Skin epidermis (tissue), 12 donors: Measurements from ENCODE around the gene C9.

Experiments used
- H3K27ac ChIP-seq, 21 experiments: fragments of 200-600 bp; sonication (generic) in 11 of 21; one replicate each; pipeline ENCODE4 v1.5.0; 2020; ENCODE audit warnings: mild to moderate bottlenecking in 3 of 21, inconsistent platforms in 2 of 21, moderate library complexity in 2 of 21
- H3K4me3 ChIP-seq, 7 experiments: fragments of 200-600 bp; sonication (generic) in 2 of 7; one replicate each; pipeline ENCODE4 v1.5.0; 2020; ENCODE audit warnings: inconsistent platforms in 2 of 7, mild to moderate bottlenecking in 2 of 7, moderate library complexity in 1 of 7

C9 gene

DNA sequence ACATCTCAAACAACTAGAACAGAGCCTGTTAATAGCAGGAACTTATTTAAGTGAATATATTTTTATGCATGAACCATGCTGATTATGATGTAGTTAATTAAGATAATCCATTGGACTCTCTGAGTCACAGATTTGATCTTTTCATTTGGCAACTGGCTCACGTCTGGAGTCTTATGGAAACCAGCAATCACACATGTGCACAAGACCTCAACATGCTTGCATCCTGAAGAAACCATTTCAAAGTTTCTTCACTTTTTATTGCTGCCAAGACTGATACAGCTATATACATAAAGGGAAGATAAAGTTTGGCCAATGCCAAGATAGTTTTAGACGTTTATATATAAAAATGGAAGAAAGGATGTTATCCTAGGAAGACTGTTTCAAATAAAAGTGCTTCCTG is 13.3 kb upstream of the C9 start:
- no peak overlapping the region for H3K27ac ChIP-seq
- no peak overlapping the region for H3K4me3 ChIP-seq

DNA sequence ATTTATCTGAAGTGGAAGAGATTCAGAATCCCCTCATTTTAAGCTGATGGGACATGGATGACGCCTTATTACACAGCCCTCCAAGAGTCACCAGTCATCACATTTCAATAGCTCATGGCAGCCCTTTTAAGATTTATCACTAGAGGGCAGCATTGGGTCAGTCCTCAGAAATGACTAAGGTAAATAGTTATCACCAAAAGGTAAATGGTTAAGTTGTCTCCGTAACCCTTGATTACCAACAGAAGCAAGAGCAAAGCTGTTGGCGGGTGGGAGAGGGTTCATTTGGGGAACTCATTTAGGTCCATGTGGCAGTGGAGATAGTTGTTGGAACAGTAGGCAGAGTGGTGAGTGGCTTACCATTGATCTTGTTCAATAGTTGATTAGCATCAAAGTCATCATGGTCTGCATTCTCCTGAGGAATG is 12.0 kb upstream of the C9 start:
- no peak overlapping the region for H3K4me3 ChIP-seq
- H3K27ac ChIP-seq: no peak overlapping the region

GRCh38 chr5:39373791-39374190 is 9.5 kb upstream of the C9 start:
- no peak overlapping the region for H3K27ac ChIP-seq
- no peak overlapping the region for H3K4me3 ChIP-seq

GRCh38 chr5:39371367-39371635 is 7.0 kb upstream of the C9 start:
- Histone ChIP-seq H3K27ac (no peak overlapping the region), H3K4me3 (no peak overlapping the region)

- Histone ChIP-seq H3K27ac (no peak overlapping the region), H3K4me3 (no peak overlapping the region)
Observed at GRCh38 chr5:39370555-39371366, 6.5 kb upstream of the C9 start.

DNA sequence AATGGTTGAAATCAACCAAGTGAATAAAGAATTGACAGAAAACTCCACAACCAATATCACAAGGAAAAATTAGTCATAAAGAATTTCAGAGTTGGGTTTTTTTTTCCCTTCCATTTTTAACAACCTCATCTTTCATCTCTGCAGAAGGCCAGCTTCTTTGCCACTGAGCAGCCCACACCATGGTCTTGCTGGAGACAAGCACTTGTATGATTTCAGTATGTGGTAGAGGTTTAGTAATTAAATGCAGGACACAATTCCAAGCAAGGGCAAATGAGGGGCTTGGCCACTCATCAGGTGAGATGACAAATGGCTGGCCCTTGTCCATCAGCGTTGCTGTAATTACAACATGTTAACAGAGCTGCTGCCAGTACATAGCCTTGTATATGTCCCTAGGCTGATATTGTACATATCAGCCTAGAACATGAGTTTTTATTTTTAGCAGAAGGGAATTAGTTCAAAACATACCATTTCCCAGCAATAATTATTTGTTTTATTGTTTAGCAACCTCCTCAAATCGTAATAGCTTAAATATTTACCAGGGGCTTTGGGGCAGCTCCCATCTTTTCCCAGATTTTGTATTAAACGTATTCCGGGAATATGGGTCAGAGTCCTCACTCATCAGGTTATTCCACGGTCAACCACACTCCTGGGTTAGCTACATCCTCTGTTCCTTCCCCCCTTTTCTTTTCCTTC is 5.0 kb upstream of the C9 start:
- Histone ChIP-seq H3K27ac (no peak overlapping the region), H3K4me3 (no peak overlapping the region)

- Histone ChIP-seq H3K4me3 (no peak overlapping the region), H3K27ac (no peak overlapping the region)
Observed at GRCh38 chr5:39368116-39368515, 3.8 kb upstream of the C9 start.

DNA sequence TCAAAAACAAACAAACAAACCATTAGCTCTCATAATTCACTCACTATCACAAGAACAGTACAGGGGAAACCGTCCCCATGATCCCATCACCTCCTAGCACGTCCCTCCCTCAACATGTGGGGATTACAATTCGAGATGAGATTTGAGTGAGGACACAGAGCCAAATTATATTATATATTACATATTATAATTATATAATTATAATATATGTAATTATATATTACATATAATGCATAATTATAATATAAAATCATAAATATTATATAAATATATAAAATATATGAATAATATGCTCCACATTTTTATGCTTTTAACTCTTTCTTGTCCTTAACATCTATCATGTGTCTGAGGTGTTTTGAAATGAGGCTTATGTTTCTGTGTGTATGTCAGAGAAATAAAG is 3.4 kb upstream of the C9 start:
- no peak overlapping the region for H3K4me3 ChIP-seq

DNA sequence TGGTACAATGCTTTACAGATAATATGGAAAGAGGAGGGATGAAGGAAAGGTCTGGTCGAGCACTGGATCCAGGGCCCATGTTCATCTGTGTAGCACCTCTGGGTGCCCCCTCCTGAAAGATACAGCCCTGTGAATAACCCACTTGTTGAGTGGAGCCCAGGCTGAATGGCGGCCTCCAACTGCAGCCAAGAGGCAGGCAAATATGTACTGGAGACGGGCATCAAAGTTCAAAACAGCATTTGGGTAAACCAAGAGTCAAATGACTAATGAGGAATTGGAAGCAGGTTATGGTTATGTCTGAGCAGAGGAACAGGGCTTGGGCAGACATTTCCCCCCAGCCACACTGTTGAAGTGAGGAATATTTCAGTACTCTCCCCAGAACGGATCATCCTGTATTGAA is 1.1 kb downstream of the C9 start:
- Histone ChIP-seq H3K4me3 (no peak overlapping the region), H3K27ac (no peak overlapping the region)

More for the DNA sequence above, 3.4 kb upstream of the C9 start:
- H3K27ac ChIP-seq: no peak overlapping the region

GRCh38 chr5:39362646-39363045 is 1.6 kb downstream of the C9 start:
- no peak overlapping the region for H3K4me3 ChIP-seq
- H3K27ac ChIP-seq: no peak overlapping the region

- H3K4me3 ChIP-seq: no peak overlapping the region
- no peak overlapping the region for H3K27ac ChIP-seq
Observed at GRCh38 chr5:39361306-39361705, 3.0 kb downstream of the C9 start.

- Histone ChIP-seq H3K27ac (no peak overlapping the region), H3K4me3 (no peak overlapping the region)
Observed at GRCh38 chr5:39360471-39361111, 3.7 kb downstream of the C9 start.

DNA sequence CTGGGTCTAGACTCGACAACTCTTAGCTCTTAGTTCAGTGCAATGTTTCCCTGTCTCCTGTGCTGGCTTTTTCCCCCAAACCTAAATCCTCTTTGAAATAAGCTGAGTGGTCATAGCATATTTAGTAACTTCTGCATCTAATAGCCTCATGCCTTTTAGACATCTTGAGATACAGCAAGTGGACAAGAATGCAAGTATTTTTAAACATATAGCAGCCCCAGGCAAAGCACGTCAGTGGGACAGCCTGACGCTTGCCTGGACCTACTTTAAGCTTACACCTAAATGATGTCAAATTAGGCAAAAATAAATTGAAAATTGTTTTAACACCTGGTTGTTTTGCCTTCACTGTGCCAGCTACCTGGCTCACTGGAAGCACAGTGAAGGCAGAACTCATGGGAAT is 8.0 kb downstream of the C9 start:
- no peak overlapping the region for H3K27ac ChIP-seq
- no peak overlapping the region for H3K4me3 ChIP-seq

DNA sequence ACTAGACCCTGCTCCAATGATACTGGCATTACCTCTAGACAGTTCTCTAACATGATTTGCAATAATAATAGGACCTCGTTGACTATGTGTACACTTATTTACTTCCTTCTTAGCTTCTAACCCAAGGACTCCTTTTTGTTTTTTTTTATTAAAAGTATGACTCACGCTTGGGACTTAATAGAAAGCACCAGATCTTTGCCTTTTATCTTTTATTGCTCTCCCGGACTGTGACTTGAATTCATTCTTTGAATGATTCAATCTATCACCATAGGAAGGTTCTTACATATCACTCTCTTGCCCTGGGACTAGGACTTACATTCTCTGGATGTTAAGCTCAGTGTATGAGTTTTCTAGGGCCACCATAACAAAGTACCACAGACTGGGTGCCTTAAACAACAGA is 9.0 kb downstream of the C9 start:
- H3K4me3 ChIP-seq: no peak overlapping the region
- no peak overlapping the region for H3K27ac ChIP-seq

DNA sequence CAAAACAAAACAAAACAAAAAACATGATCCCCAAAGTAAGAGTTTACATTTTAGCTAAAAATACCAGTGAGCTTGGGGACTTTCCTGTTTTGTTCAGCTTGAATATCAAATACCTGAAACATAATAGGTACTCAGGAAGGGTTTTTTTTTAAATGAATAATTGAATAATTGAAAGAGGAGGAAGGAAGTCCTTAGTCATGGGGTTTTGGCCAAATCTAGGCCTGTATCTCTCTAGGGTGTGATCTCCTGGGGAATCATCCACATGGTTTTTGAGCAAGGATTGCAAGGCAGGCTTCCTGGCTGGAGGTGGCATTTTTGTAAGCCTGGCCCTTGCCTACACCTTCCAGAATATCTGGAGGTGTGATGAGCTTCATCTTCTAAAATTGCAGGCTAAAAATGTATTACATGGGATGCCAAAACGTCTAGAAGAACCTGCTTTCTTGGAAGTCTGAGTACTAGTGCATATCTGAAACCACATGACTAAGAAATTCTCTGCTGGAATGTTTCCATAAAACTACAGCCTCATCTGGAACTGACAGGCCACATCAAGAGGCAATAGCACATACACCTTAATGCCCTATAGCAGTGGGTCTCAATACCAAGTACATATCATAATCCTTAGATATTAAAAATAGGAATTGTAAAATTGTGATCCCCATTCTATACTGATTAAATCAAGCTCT is 10.4 kb downstream of the C9 start:
- Histone ChIP-seq H3K27ac (no peak overlapping the region), H3K4me3 (no peak overlapping the region)

GRCh38 chr5:39352951-39353350 is 11.3 kb downstream of the C9 start:
- Histone ChIP-seq H3K27ac (peak overlapping the region in 1 of 21 experiments; percentile 4), H3K4me3 (no peak overlapping the region)

DNA sequence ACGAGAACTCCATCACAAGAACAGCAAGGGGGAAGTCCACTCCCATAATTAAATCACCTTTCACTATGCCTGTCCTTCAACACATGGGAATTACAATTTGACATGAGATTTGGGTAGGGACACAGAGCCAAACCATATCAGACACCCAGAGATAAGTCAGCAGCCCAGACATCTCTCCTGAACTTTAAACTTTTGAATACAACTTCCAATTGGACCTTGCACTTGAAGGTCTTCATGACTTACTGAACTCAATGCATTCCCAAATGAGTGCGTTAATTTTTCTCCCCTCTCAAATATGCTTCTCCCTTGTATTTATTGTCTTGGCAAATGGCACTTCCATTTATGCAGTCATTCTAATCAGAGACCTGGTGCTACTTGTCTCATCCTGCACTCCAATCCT is 12.1 kb downstream of the C9 start:
- H3K4me3 ChIP-seq: no peak overlapping the region
- no peak overlapping the region for H3K27ac ChIP-seq

- Histone ChIP-seq H3K4me3 (no peak overlapping the region), H3K27ac (no peak overlapping the region)
Observed at GRCh38 chr5:39349484-39349883, 14.8 kb downstream of the C9 start.

GRCh38 chr5:39342460-39342859 is 21.8 kb downstream of the C9 start:
- Histone ChIP-seq H3K4me3 (no peak overlapping the region), H3K27ac (no peak overlapping the region)

DNA sequence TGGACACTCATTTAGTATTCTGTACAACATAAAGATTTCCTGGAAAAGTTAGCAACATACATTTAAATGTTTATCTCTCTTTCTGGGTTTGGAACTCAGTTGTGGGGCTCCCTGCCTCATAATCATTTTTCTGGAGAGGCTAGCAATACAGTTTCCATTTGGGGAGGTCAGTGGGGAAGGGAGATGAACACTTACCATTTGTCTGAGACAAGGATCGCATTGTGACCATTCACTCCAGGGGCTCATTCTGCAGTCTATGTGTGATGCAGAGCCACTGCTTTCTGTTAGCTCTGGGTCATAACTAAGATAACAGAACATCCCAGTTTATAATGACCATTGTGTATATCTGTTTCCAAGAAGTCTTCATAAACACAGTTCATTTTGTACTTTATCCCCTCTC is 22.4 kb downstream of the C9 start:
- Histone ChIP-seq H3K4me3 (no peak overlapping the region), H3K27ac (no peak overlapping the region)

DNA sequence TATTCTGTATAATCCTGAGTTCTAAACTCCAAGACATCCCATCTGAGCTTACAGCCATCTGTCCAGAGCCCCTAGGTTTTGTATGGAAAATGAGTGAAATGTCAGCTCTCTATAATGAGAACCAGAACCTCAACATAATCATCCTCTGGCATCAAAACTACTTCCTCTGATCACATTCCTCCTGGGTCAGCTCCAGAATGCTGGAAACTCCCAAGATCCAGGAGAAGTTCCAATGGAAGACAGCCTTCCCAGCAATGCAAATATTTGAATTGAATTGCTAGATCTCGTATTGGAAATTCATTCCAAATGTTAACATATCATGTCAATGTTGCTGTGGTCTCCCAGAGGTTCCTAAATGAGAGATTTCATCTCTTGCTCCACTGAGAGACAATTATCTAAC is 23.8 kb downstream of the C9 start:
- H3K4me3 ChIP-seq: no peak overlapping the region

More for the DNA sequence above, 23.8 kb downstream of the C9 start:
- no peak overlapping the region for H3K27ac ChIP-seq
